HEK293 (cell line): ENCODE measurements around the gene TFB2M.

Experiments
- CTCF ChIP-seq: fragments of 450-650 bp; formaldehyde crosslinking; IDR thresholded peaks from 2 replicates; pipeline ENCODE4 v1.5.1; 2016; ENCODE audit warnings: missing biosample characterization, missing genetic modification characterization
- KLF1 ChIP-seq: fragments of 450-650 bp; formaldehyde crosslinking; IDR thresholded peaks from 2 replicates; pipeline ENCODE4 v1.5.1; 2016; ENCODE audit warnings: missing biosample characterization, missing genetic modification characterization
- SP2 ChIP-seq: fragments of 450-650 bp; formaldehyde crosslinking; IDR thresholded peaks from 2 replicates; pipeline ENCODE4 v1.5.1; 2016; ENCODE audit warnings: missing biosample characterization, missing genetic modification characterization
- ZNF157 ChIP-seq: fragments of 450-650 bp; formaldehyde crosslinking; IDR thresholded peaks from 2 replicates; pipeline ENCODE4 v1.5.1; 2016; ENCODE audit warnings: missing biosample characterization, missing genetic modification characterization
- ZNF248 ChIP-seq: fragments of 450-650 bp; formaldehyde crosslinking; IDR thresholded peaks from 2 replicates; pipeline ENCODE4 v1.5.1; 2017; ENCODE audit warnings: missing biosample characterization, missing genetic modification characterization
- ZNF350 ChIP-seq: fragments of 450-650 bp; formaldehyde crosslinking; IDR thresholded peaks from 2 replicates; pipeline ENCODE4 v1.5.0; 2017; ENCODE audit warnings: missing biosample characterization, mild to moderate bottlenecking, missing genetic modification characterization
- ZNF548 ChIP-seq: fragments of 450-650 bp; formaldehyde crosslinking; IDR thresholded peaks from 2 replicates; pipeline ENCODE4 v1.5.1; 2016; ENCODE audit warnings: missing biosample characterization, missing genetic modification characterization
- ZNF629 ChIP-seq: fragments of 450-650 bp; formaldehyde crosslinking; IDR thresholded peaks from 2 replicates; pipeline ENCODE4 v1.5.1; 2017; ENCODE audit warnings: missing biosample characterization, missing genetic modification characterization
- ZSCAN23 ChIP-seq: fragments of 450-650 bp; formaldehyde crosslinking; IDR thresholded peaks from 2 replicates; pipeline ENCODE4 v1.5.1; 2016; ENCODE audit warnings: missing biosample characterization, missing genetic modification characterization
- TF ChIP-seq, protein P1 (sequence below): fragments of 450-650 bp; formaldehyde crosslinking; IDR thresholded peaks from 2 replicates; pipeline ENCODE4 v1.5.1; 2017; ENCODE audit warnings: missing biosample characterization, missing genetic modification characterization
- TF ChIP-seq, protein P2 (sequence below): fragments of 450-650 bp; formaldehyde crosslinking; IDR thresholded peaks from 2 replicates; pipeline ENCODE4 v1.5.1; 2016; ENCODE audit warnings: missing biosample characterization, missing genetic modification characterization
- TF ChIP-seq, protein P3 (sequence below): fragments of 450-650 bp; formaldehyde crosslinking; IDR thresholded peaks from 2 replicates; pipeline ENCODE4 v1.5.1; 2016; ENCODE audit warnings: missing biosample characterization, missing genetic modification characterization

DNA sequence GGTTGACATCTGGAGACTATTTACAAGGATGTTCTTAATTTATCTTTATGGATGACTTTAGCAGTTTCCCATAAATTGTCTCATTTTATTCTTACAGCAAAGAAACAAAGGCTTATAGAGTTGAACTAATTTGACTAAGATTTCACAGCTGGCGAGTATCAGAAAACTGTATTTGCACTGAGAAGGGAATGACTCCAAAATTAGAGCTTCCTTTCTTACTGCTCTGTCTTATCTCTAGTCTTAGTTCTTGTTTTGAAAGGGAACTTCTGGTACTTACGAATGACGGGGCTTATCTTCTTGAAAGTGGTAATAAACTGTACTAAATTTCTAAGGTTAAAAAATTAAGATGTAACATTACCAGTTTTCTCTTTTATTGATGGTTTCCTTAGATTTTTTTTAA lies 13.8 kb upstream of the TFB2M start:
- TF ChIP-seq ZSCAN23 (no peak), ZNF157 (no peak), CTCF (tag by site-specific recombination) (no peak), ZNF548 (tag by site-specific recombination) (no peak), ZNF350 (tag by site-specific recombination) (no peak), SP2 (no peak), ZNF248 (tag by site-specific recombination) (no peak), KLF1 (tag by site-specific recombination) (no peak), ZNF629 (tag by site-specific recombination) (no peak)
- TF ChIP-seq, protein P1, sequence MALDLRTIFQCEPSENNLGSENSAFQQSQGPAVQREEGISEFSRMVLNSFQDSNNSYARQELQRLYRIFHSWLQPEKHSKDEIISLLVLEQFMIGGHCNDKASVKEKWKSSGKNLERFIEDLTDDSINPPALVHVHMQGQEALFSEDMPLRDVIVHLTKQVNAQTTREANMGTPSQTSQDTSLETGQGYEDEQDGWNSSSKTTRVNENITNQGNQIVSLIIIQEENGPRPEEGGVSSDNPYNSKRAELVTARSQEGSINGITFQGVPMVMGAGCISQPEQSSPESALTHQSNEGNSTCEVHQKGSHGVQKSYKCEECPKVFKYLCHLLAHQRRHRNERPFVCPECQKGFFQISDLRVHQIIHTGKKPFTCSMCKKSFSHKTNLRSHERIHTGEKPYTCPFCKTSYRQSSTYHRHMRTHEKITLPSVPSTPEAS (tag by site-specific recombination) = no peak
- TF ChIP-seq, protein P2, sequence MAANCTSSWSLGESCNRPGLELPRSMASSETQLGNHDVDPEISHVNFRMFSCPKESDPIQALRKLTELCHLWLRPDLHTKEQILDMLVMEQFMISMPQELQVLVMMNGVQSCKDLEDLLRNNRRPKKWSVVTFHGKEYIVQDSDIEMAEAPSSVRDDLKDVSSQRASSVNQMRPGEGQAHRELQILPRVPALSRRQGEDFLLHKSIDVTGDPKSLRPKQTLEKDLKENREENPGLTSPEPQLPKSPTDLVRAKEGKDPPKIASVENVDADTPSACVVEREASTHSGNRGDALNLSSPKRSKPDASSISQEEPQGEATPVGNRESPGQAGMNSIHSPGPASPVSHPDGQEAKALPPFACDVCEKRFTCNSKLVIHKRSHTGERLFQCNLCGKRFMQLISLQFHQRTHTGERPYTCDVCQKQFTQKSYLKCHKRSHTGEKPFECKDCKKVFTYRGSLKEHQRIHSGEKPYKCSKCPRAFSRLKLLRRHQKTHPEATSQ (tag by site-specific recombination) = no peak
- TF ChIP-seq, protein P3, sequence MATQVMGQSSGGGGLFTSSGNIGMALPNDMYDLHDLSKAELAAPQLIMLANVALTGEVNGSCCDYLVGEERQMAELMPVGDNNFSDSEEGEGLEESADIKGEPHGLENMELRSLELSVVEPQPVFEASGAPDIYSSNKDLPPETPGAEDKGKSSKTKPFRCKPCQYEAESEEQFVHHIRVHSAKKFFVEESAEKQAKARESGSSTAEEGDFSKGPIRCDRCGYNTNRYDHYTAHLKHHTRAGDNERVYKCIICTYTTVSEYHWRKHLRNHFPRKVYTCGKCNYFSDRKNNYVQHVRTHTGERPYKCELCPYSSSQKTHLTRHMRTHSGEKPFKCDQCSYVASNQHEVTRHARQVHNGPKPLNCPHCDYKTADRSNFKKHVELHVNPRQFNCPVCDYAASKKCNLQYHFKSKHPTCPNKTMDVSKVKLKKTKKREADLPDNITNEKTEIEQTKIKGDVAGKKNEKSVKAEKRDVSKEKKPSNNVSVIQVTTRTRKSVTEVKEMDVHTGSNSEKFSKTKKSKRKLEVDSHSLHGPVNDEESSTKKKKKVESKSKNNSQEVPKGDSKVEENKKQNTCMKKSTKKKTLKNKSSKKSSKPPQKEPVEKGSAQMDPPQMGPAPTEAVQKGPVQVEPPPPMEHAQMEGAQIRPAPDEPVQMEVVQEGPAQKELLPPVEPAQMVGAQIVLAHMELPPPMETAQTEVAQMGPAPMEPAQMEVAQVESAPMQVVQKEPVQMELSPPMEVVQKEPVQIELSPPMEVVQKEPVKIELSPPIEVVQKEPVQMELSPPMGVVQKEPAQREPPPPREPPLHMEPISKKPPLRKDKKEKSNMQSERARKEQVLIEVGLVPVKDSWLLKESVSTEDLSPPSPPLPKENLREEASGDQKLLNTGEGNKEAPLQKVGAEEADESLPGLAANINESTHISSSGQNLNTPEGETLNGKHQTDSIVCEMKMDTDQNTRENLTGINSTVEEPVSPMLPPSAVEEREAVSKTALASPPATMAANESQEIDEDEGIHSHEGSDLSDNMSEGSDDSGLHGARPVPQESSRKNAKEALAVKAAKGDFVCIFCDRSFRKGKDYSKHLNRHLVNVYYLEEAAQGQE (tag by site-specific recombination) = no peak
